HG02885 (cell line): Measurements from ENCODE around the gene ARFIP2.

ENCODE experiments used
- ATAC-seq: cut with Tn5 transposase; IDR thresholded peaks from one replicate; pipeline ENCODE4 v1.9.1; 2021; ENCODE audit warnings: mild to moderate bottlenecking; ENCODE audit not compliant: unreplicated experiment, poor library complexity

ARFIP2 gene

GRCh38 chr11:6452219-6452618 lies 28.9 kb downstream of the ARFIP2 start:
- no peak for ATAC-seq

GRCh38 chr11:6448574-6448973 lies 32.6 kb downstream of the ARFIP2 start:
- no peak for ATAC-seq

- ATAC-seq: peak; percentile 91
These were observed 37.7 kb downstream of the ARFIP2 start for GRCh38 chr11:6443269-6444003.

GRCh38 chr11:6442441-6442840 lies 38.7 kb downstream of the ARFIP2 start:
- no peak for ATAC-seq

- no peak for ATAC-seq
These were observed 40.2 kb downstream of the ARFIP2 start, which contains the start of gene HPX for GRCh38 chr11:6440906-6441358. Gene HPX (minus strand): TSS chr11:6440987. CDS start chr11:6440963, 24 bp downstream.

- no peak for ATAC-seq
These were observed 42.1 kb downstream of the ARFIP2 start for GRCh38 chr11:6438979-6439571.

- ATAC-seq: no peak
These were observed 43.1 kb downstream of the ARFIP2 start for GRCh38 chr11:6437993-6438392.

- no peak for ATAC-seq
These were observed 43.7 kb downstream of the ARFIP2 start for GRCh38 chr11:6437423-6437822.

GRCh38 chr11:6433998-6434660 lies 47.0 kb downstream of the ARFIP2 start:
- ATAC-seq: peak; percentile 38

GRCh38 chr11:6431861-6432260 lies 49.3 kb downstream of the ARFIP2 start:
- no peak for ATAC-seq

GRCh38 chr11:6427516-6427915 lies 53.6 kb downstream of the ARFIP2 start:
- no peak for ATAC-seq
